Heart left ventricle (tissue), 16 donors: Measurements from ENCODE around the gene TMEM132A. TPM values are rescaled to one million over a fixed set of nuclear protein-coding genes. Genes with fewer than 3 reads are reported as not detected.

Experiments
- ATAC-seq, 4 donors: fragments of 200-7000 bp; cut with Tn5 transposase; one replicate each; pipeline ENCODE4 v1.9.1; 2020 to 2022; ENCODE audit warnings: moderate library complexity in 4 of 4, mild to moderate bottlenecking in 3 of 4, moderate number of reproducible peaks in 1 of 4
- DNase-seq, 5 donors: peaks; one replicate each; pipeline ENCODE4 v3.0.0-alpha.2; 2020
- H3K27ac ChIP-seq, 12 donors: fragments of 200-600 bp; sonication (generic) in 4 of 12; one replicate each; pipeline versions ENCODE4 v1.5.0 to v1.8.0; 2016 to 2022; ENCODE audit warnings: mild to moderate bottlenecking in 2 of 12
- H3K27me3 ChIP-seq, 9 donors: fragments of 200-600 bp; sonication (generic) in 2 of 9; one replicate each; pipeline versions ENCODE4 v1.5.1 to v1.8.0; 2016 to 2022; ENCODE audit warnings: mild to moderate bottlenecking in 3 of 9
- H3K36me3 ChIP-seq, 9 donors: fragments of 200-600 bp; sonication (generic) in 2 of 9; one replicate each; pipeline versions ENCODE4 v1.5.0 to v1.8.0; 2018 to 2022; ENCODE audit warnings: mild to moderate bottlenecking in 2 of 9
- H3K4me1 ChIP-seq, 12 donors: fragments of 200-600 bp; sonication (generic) in 4 of 12; one replicate each; pipeline versions ENCODE4 v1.5.0 to v1.8.0; 2016 to 2022; ENCODE audit warnings: mild to moderate bottlenecking in 3 of 12
- H3K4me3 ChIP-seq, 12 donors: fragments of 200-600 bp; sonication (generic) in 4 of 12; one replicate each; pipeline versions ENCODE4 v1.5.0 to v1.8.0; 2017 to 2022; ENCODE audit warnings: mild to moderate bottlenecking in 9 of 12, moderate library complexity in 4 of 12
- H3K9me3 ChIP-seq, 12 donors: fragments of 200-600 bp; sonication (generic) in 4 of 12; one replicate each; pipeline versions ENCODE4 v1.5.0 to v1.8.0; 2016 to 2022; ENCODE audit warnings: mild to moderate bottlenecking in 1 of 12
- CTCF ChIP-seq, 12 donors: fragments of 200-600 bp; sonication (generic) in 4 of 12; IDR thresholded peaks; one replicate each; pipeline versions ENCODE4 v1.5.0 to v1.8.0; 2018 to 2022; ENCODE audit warnings: antibody characterized with exemption in 12 of 12, mild to moderate bottlenecking in 5 of 12
- POLR2A ChIP-seq, 2 donors: fragments of 450-650 bp; IDR thresholded peaks; one replicate each; pipeline ENCODE4 v1.6.1; 2017; ENCODE audit warnings: antibody characterized with exemption in 2 of 2, mild to moderate bottlenecking in 2 of 2, moderate library complexity in 2 of 2
- WGBS, 4 donors: extraction: QIAGEN DNeasy Blood & Tissue Kit in 2 of 4; methylation state at CpG; one replicate each; pipeline versions ENCODE4 v1.1.5 to v1.1.7; 2013 to 2018; 5-methylcytosine and 5-hydroxymethylcytosine counted together
- intact Hi-C, 10 donors: fragments of 100-400 bp; cut with DNase I; formaldehyde crosslinking; loops; one replicate each; pipeline versions ENCODE4 v1.11.1 to v1.14.2; 2022
- polyA plus RNA-seq, 2 donors: library from polyadenylated mRNA; stranded (reverse); fragments of 200-250 nt; gene quantifications; one replicate each; pipeline ENCODE4 v1.2.3, GENCODE V29; 2013
- total RNA-seq, 9 donors: library from RNA; depleted of rRNA in 2 of 9; stranded (reverse); fragments of >200 nt in 2 of 9; fragmentation: NEBNext Ultra II Directional in 3 of 9; extraction: Animal tissue kit (Norgen Biotek cat#: 25700) in 3 of 9; gene quantifications; one replicate each; pipeline versions ENCODE4 v1.1.0 to v1.2.4, GENCODE V29; 2016 to 2023
- donor health status: ischemic (EF 13 %, LVEDD 7.1; RV severe dilation, severe dysfunction).
- donor health status: healthy with polysubstance abuse.
- donor health status: DM: no; HTN: yes; CAD: no.
- donor health status: DM: no; HTN: no; CAD: no.
- donor health status: ischemic (EF 25% LVEDD 6.9; RV normal size, moderate dysfunction).
- donor health status: ischemic (EF 25% LVEDD 5.7; RV mildly dilated, moderate dysfunction).
- donor health status: healthy.
- donor health status: DM: yes; HTN: yes; CAD: no.
- donor health status: ischemic (EF 35%, LVEDD 5.7; RV mildly dilated, moderate dysfunction).
- donor health status: nonischemic (EF 11% LVEDD 7.7; RV severe dilation, severe dysfunction).
- donor health status: DM: yes; HTN: yes; CAD: no.
- donor health status: PGD.
- donor health status: ischemic (EF 29% LVEDD 5.4; RV normal size, mild dysfunction).
- donor health status: nonischemic (EF 23%, LVEDD 6.1; RV moderate dilation, normal function).

TMEM132A gene
- total and polyA plus RNA-seq, 11 donors, result 3.1 to 16.1 (median 8.5) TPM

DNA sequence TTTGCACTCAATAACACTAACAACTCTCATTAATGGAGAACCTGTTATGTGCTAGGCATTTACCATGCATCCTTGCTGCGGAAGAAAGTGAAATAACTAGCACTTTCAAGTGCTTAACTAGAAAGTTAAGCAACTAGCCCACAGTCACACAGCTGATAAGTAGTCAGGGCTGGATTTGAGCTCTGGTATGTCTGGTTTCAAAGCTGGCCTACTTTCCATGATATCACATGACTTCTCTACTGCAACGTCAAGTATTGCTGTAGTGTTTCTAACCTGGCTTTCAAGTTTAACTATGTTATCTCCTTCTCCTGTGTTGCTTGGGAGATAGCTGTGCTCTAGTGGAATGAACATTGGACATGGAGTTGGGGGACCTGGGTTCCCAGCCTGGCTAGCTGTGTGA is 15.6 kb downstream of the TMEM132A start:
- Histone ChIP-seq H3K27me3 (no peaks in the 10 kb centered on the region), H3K27ac (no peak overlapping the region), H3K4me1 (peaks cover 0 to 37% (median 15%) of the 10 kb centered on the region in 12 donors), H3K9me3 (no peaks in the 10 kb centered on the region), H3K36me3 (peaks cover 0 to 78% (median 37%) of the 10 kb centered on the region in 9 donors), H3K4me3 (no peak overlapping the region)
- intact Hi-C loops, result no loop called here
- TF ChIP-seq CTCF (IDR thresholded peaks at IDR 0.05) (no peak), POLR2A (IDR thresholded peaks at IDR 0.05) (no peak)
- WGBS, 4 donors, result 53 to 69% (median 59%) methylated on average over 2 of the region's 2 CpGs
- DNase-seq (no peak), ATAC-seq (no peak)

DNA sequence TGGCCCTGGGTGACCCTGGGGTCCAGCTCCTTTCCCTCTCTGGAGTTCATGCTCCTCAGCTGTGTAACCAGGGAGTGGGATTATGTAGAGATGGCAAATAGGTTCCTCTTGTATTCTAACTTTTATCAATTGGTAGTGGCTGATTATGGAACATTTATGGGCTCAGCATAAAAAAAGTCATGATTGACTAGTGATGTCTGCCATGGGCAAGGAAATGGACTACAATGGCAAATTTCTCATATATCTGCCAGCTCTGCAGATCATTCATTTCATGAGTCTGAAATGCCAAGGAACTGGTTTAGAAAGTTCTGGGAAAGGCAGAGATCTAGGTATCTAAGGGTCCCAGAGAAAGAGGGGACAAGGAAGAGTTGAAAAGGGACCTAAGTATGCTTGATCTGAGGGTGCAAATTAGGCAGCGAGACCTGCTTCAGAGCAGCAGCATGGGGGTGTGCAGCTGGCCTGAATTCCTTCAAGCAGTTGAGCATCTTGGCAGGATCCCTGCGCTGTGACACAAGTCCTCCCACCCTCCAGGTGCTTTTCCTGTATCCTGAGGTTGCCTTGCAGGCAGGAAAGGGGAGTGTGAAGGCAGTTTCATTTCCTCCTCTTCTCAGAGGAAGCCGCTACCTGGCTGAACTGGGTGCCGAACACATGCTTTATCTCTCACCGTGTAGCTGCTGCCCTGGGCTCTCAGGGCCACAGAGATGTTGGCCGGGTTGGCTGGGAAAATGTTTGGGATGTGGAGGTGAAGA is 17.3 kb downstream of the TMEM132A start:
- Histone ChIP-seq H3K27me3 (no peaks in the 10 kb centered on the region), H3K9me3 (no peaks in the 10 kb centered on the region), H3K4me1 (peaks cover 0 to 30% (median 17%) of the 10 kb centered on the region in 12 donors), H3K36me3 (peaks cover 0 to 95% (median 43%) of the 10 kb centered on the region in 9 donors), H3K4me3 (no peak overlapping the region), H3K27ac (no peak overlapping the region)
- intact Hi-C loops, result no loop called here
- DNase-seq, result no peak
- TF ChIP-seq POLR2A (IDR thresholded peaks at IDR 0.05) (no peak), CTCF (IDR thresholded peaks at IDR 0.05) (no peak)
- no peak for ATAC-seq
- WGBS, 4 donors, result 64 to 76% (median 74%) methylated on average over 6 of the region's 6 CpGs

DNA sequence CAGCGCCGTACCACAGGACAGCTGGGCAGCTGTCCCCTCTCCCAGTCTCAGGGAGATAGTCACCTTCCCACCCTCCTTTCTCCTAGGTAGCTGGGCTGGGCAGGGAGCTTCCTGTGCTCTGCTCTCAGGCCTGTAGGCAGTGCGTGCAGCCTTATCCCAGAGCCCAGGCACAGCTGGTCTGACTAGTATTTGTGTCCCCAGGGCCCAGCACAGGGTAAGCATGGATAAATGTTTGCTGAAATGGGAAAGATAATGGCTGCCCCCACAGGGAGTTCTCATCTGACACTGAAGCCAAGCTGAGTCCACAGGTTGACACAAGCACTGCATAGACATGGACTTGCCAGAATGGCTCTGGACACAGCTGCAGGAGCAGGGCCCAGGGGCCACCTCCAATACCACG is 18.0 kb downstream of the TMEM132A start:
- TF ChIP-seq CTCF (IDR thresholded peaks at IDR 0.05), result no peak
- no peak for TF ChIP-seq POLR2A (IDR thresholded peaks at IDR 0.05)
- WGBS, 4 donors, result 70 to 84% (median 79%) methylated on average over 3 to 4 of the region's 4 CpGs
- no peak overlapping the region for H3K4me3 ChIP-seq
- no peaks in the 10 kb centered on the region for H3K27me3 ChIP-seq
- DNase-seq (no peak), ATAC-seq (no peak)
- intact Hi-C loops, result no loop called here
- peaks cover 0 to 25% (median 13%) of the 10 kb centered on the region in 12 donors for H3K4me1 ChIP-seq
- no peak overlapping the region for H3K27ac ChIP-seq
- H3K9me3 ChIP-seq, result no peaks in the 10 kb centered on the region
- peaks cover 0 to 96% (median 44%) of the 10 kb centered on the region in 9 donors for H3K36me3 ChIP-seq

DNA sequence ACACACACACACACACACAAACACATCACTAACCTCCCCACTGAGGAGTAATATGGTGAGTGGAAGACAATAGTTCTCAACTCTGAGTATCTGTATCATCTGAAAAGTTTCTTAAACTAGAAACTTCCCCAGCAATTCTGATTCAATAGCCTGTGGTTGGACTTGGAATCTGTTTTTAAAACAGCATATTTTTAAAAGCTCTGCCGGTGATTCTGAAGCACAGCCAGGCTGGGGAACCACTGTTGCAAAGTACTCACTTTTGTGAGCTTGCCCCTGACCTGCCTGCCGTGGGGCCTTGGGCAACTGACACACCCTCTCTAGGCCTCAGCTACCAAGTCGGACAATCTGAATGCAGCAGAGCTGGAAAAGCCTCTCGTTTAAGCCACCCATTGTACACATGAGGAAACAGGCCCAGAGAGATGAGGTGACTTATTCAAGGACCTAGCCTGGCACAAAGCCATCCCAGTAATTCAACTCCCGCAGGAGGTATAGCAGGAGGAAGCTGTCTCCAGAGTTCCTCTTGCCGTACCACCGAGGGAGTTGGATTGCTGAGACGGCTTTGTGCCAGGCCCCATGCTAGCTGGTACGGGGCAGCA is 18.8 kb downstream of the TMEM132A start:
- peak in 1 of 4 donors; percentile 19 for ATAC-seq
- TF ChIP-seq CTCF (IDR thresholded peaks at IDR 0.05) (no peak), POLR2A (IDR thresholded peaks at IDR 0.05) (no peak)
- H3K4me3 ChIP-seq, result no peak overlapping the region
- peak overlapping the region in 2 of 12 donors; percentile 2 to 11 for H3K27ac ChIP-seq
- 53 to 70% (median 60%) methylated on average over 9 of the region's 9 CpGs for WGBS, 4 donors
- intact Hi-C loops, result no loop called here
- no peaks in the 10 kb centered on the region for H3K9me3 ChIP-seq
- H3K4me1 ChIP-seq, result peaks cover 0 to 24% (median 7%) of the 10 kb centered on the region in 12 donors
- H3K27me3 ChIP-seq, result no peaks in the 10 kb centered on the region
- no peak for DNase-seq
- peaks cover 0 to 87% (median 44%) of the 10 kb centered on the region in 9 donors for H3K36me3 ChIP-seq
